GM21423 (cell line): Measurements from ENCODE around the gene REX1BD.
"Not testable (repeated sequence)": the region's sequence is repeated elsewhere in the genome, so short reads cannot be mapped to it uniquely, and the experiment has no call there.

Source experiments
- ATAC-seq: cut with Tn5 transposase; IDR thresholded peaks from one replicate; pipeline ENCODE4 v1.9.1; 2021; ENCODE audit warnings: mild to moderate bottlenecking, moderate library complexity; ENCODE audit not compliant: unreplicated experiment

The REX1BD gene

DNA sequence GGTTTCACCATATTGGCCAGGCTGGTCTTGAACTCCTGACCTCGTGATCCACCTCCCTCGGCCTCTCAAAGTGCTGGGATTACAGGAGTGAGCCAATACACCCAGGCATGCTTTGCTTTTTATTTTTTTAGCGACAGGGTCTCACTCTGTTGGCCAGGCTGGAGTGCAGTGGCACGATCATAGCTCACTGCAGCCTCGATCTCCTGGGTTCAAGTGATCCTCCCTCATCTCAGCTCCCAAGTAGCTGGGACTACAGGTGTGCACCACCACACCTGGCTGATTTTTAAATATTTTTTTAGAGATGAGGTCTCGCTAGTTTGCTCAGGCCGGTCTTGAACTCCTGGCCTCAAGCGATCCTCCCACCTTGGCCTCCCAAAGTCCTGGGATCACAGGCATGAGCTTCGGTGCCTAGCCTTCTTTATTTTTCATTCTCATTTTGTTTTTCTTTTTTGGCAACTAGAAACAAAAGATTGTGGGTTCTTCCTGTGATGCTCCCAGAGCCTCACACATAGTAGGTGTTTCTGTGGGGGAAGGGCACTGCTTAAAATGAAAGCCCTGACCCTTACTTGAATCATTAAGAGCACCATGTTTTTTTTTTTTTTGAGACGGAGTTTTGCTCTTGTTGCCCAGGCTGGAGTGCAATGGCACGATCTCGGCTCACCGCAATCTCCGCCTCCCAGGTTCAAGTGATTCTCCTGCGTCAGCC is 12.2 kb downstream of the REX1BD start:
- ATAC-seq = not testable (repeated sequence)

DNA sequence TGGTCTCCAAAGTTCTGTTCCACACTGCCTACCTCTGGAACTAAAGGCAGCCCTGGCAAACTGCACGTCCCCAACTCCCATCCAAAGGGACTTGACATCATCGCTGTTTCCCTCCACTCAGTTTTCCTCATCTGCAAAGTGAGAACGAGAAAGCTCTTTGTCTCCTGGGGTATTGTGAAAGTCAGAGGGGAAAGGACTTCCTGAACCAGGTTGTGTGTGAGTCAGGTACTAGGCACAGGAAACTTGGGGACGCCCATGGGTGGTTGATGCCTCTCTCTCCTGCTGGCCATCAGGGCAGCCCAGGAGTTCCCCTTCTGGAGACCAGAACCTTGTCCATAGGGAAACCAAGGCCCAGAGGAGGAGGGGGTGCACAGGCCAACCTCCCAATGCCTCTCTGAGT is 13.3 kb downstream of the REX1BD start:
- no peak for ATAC-seq

DNA sequence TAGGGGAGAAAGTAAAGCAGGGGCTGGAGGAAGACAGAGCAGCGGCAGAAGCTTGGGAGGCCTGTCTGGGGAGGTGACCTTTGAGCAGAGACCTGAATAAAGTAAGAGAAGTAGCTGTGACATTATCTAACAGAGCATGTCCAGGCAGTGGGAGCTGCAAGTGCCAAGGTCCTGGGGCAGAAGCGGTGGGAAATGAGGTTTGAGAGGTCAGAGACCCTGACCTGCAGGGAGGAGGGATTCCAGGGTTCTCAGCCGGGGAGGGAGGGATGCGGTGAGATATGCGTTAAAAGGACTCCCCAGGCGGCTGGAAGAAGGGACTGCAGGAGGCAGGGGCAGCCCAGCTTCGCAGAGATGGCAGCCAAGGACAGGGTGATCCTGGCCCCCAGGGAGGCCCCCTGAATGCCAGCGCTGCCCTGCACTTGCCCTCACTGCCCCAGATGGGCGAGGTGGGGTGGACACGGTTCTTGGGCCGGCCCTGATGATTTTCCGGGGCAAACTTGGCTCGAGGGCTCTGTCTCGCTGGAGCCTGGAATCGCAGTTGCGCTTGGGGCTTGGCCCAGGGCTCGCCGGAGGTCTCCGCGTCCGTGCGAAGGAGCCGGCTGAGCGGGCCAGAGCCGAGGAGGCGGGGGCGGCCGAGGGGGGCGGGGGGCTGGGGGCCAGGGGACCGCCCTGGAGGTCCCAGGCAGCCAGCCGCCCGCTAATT is 14.8 kb downstream of the REX1BD start:
- no peak for ATAC-seq

DNA sequence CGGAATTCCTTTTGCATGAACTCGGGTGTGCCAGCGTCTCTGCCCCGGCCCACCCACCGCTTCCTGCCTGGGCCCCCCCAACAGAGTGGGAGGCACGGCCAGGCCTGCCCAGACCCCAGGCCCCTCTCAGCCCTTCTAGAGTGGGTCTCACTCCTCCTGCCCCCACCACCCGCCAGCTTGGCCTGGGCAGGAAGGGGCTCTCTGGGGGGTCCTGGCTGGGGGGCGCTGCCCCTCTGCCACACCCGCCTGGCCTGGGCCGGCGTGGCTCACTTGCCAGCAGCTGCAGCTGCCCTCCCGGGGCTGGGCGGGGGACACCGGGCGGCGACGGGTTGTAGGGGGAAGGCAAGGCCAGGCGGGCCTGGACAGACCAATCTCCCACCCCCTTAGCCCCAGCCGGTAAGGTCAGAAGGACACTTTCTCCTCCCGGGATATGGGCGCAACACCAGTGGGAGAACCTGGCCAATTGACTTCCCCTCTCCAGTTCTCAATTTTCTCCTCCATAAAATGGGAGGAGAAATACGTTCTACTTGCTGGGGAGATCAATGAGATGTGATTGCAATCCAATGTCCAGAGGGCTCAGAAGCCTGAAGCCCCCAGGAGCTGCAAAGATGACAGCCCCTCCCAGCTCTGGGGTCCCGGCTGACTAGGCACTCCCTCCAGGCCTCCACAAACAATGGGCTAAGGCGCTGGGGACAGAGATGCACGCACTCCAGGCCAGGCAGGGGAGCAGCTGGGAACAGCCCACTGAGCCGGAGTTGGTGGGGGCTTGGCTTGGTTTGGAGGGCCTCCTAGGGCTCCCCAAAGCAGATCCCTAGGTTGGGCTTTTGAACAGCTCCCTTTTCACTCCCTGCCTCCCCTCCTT is 15.6 kb downstream of the REX1BD start:
- no peak for ATAC-seq

DNA sequence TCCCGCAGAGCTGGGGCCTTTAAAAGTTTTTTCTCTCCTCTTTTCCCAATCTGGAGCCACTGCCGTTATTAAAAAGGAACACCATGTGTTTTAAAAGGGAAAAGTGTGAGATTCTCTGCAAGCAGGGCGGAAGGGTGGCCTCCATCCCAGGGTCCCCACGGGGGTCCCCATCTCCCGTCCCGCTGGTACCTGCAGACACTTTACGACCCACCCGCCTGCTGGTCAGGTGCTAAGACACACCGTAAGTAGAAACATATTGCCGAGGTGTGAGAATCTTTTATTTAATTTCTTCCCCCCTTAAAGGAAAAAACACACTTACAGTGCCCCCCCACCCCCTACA is 16.2 kb downstream of the REX1BD start:
- no peak for ATAC-seq

DNA sequence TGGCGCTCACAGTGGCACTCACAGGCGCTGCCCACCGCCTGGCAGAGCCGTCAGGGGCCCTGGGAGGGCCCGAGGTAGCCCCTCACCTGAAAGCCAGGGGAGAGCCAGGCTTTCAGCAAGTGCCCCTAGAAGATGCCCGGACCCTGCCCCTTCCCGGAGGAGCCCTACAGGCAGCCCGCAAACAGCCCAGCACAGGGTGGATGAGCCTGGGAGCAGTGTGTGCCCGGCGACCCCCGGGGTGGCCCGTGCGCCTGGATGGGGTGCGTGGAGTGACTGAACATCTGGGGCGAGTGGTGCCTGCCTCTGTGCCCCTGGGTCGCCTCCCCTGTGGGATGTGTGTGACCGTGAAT is 16.6 kb downstream of the REX1BD start:
- ATAC-seq = no peak

DNA sequence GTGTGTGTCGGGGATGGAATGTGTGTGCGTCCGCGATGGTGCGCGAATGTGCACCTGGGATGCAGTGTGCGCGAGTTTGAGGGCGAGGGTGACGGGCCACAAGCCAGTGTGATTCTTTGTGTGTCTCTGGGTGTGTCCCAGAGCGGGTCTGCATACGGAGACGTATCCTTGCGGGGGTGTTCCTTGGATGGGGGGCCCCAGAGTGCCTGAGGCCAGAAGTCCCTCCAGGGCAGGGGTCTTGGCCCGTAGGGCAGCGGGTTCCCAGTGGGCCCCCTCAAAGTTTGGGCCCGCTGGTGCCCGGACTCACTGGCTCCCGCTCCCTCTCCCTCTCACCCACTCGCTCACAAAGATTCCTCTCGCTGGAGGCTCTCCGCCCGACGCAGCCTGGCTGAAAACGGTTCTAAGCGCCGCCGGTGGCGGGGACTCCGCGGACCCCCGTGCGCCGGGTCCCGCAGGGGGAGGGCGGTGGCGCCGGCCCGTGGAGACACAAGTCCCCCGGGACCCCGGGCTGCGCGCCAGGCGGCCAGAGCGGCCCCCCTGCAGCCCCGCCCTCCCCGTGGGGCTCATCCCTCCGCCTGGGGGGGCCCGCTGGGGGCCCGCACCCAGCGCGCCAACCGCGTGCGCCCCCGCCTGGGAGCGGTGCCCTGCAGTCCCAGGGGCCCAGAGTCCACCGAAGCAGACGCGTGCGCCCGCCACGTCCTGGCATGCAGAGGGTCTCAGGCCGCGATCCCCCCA is 17.1 kb downstream of the REX1BD start:
- no peak for ATAC-seq

DNA sequence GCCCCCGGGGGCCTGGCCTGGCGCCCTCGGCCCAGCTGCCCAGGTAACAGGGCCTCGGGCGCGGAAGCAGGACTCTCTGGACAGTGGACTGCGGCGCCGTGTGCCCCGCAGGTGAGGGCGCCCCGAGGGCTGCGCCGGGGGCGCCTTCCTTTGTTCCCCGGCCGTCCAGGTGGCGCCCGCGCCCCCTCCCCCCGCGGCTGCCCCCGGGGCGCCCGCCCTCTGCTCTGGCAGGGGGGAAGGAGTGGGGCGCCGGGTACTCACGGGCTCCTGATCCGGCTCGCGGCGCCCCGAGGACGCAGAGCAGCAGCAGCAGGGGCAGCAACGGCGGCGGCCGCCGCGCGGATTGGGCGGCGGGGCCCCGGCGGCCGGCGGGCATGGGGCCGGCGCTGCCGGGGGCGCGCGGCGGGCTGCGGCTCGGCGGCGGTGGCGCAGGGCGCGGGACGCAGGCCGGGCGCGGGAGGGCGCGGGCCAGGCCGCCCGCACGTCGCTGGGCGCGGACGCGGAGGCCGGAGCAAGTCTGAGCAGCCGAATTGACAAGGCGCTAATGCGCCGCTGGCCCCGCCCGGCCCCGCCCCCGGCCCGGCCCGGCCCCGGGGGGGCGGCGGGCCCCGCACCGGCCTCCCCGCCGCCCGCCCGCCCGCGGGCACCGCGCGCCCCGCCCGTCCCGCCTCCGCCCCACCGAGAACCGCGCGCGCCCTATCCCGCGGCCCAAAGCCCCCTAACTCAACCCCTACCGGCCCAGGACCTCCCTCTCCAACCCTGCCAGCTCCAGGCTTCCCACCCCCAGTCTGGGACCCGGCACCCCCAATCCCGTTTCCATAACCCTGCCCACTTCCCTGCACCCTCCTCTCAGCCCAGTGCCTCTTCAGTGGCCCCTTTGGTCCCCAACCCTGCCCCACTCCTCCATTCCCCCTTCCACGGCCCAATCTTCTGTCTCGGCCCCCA is 18.0 kb downstream of the REX1BD start, which contains the start of gene CRLF1:
Gene CRLF1, minus strand, starts transcription at position 519 of the 945 bp plus-strand sequence. Its CDS starts 143 bp downstream, at position 376.
- no peak for ATAC-seq

DNA sequence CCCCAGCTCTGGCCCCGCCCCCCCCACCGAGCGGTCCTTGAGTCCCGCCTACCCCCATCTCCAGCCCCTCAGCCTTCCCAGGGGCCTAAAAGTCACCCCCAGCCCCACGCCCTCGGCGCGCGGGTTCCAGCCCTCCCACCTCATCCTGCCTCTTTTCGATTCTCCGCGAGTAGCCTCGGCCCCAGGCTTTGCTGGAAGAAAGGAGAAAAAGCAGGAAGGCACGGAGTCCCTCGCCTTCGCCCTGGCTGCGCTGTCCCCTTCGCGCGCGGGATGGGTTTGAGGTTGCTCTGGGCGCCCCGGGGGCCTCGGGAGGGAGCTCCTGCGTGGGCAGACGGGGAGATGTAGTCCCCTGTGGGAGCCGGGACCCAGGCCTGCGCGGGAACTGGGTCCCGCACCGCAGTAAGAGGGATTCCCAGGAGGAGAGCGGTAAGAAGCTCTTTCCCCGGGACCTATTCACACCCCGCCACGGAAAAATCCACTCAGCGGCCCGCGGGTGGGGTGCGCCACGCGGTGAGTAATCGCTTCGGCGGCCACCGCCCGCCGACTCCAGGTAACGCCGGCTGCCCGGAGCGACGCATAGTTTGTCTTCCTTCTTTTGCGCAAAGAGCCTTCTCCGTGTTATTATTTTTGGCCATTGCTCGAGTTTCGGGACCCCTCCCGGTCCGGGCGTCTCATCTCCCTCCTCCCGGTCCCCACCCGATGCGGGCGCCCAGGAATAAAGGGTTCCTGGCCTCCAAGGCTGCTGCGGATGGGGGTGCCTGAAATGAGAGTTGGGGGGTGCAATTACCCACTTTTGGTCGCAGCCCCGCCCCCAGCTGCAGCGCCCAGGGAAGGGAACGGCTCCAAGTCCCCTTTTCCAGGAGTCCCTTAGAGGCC is 18.9 kb downstream of the REX1BD start:
- ATAC-seq = no peak

DNA sequence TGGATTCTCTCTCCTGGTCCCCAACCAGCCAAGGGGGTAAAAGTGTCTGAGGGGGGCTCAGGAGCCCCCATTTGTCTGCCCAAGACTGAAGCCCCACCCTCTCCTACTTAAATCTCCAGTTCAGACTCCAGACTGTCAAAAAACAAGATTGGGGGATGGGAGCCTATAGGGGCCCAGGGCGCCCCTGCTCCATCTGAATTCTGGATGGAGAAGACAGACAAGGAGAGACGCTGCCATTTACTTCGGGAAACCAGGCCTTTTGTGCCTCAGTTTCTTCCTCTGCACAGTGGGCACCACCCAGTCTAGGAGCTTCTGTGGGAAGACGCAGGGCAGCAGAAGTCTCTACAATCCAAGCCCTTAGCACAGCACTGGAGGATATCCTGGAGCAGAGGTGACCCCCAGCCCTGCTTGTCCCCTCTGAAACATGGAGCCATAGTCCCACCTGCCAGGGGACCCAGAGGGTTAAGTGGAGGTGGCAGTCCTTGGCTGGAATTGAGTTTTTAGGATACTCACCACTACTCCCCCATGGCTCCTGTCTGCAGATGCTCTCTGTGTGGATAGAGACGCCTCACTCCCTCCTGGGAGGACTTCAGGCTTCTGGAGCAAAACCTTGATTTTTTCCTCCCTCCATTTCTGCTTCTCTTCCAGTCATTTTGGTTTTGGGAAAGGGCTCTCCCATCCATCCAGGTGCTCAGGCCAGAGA is 19.7 kb downstream of the REX1BD start:
- no peak for ATAC-seq

DNA sequence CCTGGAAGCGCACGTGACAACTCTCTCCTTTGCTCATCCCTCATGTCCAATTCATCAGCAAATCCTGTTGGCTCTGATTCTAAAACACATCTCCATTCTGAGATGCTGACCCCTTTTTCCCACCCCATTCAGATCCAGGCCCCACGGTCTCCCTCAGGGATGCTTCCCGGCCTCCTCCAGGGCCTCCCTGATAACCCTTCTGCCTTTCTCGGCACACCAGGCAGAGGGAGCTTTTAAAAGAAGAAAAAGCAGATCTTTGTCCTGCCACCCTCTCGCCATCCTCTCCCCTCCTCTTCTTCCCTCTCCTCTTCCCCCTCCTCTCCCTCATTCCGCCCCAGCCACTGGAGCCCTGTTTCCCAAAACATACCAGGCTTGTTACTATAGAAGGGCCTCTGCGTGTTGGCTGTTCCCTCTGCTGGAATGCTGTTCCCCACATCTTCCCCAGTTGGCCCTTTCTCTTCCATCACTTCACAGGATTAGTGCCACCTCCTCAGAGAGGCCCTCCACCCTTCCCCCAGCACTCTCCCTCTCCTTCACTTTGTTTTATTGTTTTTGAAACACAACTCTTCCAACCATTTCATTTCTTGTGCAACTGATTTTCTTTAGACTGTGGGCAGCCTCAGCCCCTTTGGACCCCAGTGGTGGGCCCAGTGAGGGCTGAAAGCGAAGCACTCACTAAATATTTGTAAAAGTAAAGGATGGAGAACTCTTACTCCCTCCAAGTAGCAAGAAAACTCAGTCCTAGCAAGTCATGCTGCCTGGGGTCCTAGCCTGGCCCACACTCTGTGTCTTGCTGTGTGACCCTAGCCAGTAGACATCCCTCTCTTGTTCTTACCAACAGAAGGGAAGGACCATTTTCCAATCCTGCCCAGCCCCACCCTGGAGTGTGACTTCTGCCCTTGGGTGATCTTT is 20.5 kb downstream of the REX1BD start:
- ATAC-seq = no peak

DNA sequence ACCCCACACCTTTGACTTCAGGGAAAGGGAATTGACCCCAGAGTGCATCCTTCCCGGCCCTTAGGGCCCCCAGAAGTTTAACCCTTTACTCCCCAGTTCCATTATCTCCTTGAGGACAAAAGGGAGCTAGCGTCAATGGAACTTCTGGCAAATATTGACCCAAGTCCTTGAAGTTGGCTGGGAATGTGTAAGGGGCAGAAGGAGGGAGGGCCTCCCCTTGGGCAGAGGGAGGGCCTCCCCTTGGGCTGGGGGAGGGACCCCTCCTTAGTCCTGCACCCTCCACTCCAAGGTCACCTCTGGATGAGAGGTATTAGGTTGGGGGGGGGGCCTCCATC is 21.1 kb downstream of the REX1BD start:
- no peak for ATAC-seq

DNA sequence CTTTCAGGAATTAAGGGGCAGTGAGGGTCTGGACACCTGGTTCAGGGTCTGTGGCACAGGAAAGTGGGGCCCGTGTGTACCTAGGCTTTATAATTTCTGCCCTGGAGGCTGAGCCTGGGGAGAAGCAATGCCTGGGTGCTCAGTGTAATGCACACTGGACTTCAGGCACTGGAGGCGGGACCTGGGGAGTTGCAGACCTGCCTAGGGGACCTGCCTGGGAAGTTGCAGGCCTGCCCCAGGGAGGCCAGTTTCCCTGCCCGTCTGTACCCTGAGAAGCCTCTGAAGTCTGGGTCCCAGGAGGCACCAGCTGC is 21.6 kb downstream of the REX1BD start:
- no peak for ATAC-seq

DNA sequence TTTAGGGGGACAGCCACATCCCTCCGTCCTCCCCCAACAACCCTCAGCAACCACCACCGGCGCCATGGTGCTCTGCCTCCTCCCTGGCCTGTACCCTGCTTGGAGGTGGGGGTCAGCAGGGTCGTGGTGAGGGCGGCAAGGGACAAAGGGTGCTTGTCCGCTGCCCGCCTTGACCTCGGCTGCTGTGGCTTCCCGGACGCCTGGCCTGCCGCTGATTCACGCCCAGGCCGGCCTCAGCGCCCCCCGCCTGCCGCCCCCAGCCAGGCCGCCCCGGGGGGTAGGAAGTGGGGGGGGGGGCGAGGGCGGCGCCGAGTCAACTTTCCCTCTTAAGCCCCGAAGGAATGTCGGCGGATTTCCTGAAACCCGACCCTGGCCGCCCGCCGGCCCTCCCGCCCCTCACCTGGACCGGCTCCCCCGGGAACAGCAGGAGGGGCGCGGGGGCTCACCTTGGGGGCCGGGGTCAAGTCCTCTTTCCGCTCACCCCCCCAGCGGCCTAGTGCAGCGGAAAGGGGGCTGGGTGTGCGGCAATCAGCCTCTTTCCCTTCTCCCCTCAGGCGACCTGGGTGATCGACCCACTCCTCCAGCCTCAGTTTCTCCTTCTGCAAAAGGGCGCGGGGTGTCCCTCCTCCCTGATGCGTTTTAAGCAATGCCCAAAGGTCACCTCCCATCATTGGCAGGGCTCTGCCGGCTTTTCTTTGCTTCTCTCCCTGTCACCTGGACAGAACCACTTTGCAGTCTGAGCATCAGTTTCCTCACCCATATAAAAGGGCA is 22.1 kb downstream of the REX1BD start:
- ATAC-seq = no peak

DNA sequence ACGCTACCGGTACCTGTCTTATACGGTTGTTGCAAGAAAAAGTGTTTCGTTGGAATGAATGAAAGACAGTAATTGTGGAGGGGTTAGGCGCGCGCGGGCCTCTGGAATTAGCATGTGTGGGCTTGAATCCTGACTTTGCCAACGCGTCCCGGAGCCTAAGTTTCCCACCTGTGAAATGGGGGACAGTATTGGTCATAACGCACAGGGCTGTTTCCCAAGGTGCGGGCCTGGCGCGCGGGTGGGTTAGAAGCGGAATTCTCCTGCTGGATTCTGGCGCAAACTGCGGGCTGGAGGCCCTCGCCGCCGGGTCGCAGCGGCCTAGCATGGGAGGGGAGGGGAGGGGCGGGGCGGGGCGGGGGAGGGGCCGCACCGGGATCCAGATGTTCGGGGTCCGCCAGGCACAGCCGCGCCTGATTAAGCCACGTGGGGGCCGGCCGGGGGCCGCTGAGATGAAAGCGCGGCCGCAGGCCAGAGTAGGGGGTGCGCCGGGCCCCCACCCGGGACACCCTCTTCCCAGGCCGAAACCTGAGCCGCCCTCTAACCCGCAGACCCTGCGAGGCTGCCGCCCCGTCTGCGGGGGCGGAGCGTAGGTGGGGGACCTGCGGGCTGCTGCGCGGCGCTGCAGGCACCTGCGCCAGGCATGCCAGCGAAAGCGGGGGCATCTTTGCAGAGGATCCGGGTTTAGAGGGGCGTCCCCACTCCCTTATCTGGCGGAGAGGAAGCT is 22.9 kb downstream of the REX1BD start:
- ATAC-seq = no peak

DNA sequence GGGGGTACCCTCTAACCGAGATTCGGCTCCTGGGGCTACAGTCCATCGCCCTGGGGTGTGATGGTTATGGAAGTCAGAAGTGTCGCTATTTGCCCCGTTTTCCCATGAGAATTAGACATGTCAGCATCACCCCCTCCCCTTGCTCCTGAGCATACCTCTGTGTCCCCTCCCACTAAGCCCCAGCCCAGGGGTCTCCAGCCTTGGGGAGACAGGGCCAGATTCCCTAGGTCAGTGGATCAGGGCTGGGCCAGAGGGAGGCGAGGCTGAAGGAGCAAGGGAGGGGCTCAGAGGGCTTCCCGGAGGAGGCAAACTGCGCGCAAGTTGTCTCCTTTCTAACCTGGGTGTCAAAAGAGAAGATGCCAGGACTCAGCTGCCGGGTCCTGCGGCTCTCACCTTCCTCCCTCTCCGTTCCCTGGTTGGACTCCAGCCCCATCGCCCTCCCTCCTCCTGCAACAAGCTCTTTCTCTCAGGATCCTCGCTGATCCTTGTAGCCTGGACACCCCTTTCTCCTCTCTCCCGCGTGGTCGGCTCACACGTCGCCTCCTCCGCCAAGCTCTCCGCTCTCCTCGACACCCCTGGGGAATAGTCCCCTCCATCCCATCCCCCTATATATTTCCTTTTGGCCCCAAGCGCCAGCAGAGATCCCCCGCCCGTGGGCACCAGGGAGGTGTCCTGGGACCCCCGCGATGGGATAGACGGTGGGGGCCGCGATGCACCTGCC is 23.6 kb downstream of the REX1BD start:
- ATAC-seq = no peak
